ENCODE results near the gene TBR1.

Gene TBR1

DNA sequence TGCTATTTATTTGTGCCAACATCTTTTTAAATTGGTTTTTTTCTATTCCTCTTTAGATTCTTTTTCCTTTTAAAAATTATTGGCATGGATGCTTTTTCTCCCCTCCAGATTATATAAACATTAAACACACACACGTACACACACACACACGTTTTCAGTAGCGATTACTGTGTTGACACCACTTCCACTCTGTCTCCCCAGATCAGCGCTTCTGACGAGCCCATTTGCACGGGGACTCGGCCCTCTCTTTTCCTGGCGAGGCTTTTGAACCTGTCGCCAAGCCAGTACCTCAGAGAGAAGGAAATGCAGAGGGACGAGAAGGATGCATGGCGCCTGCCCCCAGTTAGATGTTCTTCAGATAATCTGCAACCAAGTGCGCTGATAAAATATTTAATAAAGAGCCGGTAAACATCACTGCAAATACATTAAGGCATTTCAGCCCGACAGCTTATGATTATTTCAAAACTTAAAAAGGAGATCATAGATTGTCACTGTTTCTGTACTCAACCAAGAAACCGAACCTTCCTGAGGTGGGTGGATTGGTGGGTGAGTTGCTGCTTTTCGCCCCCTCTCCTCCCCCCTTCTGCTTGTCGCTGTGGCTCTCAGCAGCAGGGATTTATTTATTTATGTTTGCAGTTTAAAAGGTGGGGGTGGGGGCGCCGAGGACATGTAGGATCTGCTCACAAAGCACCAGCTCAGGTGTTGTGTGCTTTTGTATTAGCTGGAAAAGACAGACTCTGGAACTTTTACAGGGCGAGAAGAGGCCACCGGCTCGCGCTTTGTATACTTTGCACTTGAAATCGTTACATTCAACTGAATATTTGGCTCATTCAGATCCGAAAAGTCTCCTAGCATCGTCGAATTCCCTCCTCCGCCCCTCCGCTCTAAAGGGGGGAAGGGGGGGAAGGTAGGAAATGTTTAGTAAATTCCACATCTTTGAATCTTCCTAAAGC is 787 bp upstream of the TBR1 start:
- DNase-seq: no peak

DNA sequence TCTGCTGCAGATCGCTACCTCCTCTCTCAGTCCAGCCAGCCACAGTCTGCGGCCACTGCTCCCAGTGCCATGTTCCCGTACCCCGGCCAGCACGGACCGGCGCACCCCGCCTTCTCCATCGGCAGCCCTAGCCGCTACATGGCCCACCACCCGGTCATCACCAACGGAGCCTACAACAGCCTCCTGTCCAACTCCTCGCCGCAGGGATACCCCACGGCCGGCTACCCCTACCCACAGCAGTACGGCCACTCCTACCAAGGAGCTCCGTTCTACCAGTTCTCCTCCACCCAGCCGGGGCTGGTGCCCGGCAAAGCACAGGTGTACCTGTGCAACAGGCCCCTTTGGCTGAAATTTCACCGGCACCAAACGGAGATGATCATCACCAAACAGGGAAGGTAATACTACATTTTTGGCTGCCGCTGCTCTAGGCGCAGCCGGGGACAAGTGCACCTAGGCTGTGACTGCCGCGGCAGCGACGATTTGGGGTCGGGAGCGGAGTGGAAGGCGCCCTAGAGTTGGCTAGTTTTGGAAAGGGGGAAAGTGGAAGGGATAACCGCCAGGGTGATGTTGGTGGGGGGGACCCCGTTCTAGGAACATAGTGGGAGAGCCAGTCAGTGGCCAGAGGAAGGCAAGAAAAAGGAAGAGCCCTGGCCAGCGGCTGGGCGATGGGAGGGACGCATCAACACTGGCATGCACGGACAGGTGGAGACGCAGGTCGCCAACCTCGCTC is 776 bp downstream of the TBR1 start:
- no peak for DNase-seq

DNA sequence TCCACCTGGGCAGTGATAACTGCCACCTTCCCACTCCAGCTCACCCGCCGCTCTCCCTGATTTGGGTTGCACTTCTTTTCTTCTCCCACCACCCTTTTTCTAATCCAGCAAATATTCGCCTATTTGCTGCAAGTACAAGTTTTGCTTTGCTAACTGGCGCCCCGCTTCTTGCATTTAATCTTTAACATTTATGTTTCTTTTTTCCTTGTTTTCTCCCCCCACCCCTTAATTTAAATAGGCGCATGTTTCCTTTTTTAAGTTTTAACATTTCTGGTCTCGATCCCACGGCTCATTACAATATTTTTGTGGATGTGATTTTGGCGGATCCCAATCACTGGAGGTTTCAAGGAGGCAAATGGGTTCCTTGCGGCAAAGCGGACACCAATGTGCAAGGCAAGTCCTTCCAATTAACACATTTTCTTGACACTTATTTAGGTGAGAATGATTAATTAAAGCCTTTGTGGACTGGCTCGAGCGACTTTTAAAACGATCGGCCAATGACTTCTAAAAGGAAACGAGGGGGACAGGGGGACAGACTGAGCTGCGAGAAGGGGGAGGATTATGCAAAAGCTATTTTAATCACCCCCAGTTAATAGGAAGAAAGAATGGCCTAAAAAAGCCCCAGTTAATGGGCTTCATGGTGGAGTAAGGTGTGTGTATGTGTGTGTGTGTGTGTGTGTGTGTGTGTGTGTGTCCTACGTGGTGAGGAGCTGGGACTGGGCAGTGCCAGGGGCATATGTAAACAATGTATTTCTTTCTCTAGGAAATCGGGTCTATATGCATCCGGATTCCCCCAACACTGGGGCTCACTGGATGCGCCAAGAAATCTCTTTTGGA is 1.6 kb downstream of the TBR1 start:
- no peak for DNase-seq

DNA sequence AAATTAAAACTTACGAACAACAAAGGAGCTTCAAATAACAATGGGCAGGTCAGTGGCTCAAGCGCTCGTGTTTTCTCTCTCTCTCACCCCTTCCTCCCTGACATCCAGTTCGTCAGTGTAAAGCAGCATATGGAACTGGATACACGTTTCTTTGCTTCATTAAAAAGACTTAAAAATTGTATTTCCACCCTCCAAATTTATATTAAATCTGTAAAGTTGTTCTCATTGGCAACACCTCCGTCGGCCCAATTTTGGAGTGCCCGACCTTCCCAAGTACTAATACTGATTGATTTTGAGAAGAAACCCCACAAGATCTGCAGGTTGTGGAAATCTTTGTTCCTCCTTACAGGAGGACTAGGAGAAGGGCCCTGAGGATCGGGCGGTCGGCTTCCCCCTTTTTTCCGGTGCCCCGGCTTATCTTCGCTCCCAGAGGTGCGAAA is 2.2 kb downstream of the TBR1 start:
- no peak for DNase-seq

DNA sequence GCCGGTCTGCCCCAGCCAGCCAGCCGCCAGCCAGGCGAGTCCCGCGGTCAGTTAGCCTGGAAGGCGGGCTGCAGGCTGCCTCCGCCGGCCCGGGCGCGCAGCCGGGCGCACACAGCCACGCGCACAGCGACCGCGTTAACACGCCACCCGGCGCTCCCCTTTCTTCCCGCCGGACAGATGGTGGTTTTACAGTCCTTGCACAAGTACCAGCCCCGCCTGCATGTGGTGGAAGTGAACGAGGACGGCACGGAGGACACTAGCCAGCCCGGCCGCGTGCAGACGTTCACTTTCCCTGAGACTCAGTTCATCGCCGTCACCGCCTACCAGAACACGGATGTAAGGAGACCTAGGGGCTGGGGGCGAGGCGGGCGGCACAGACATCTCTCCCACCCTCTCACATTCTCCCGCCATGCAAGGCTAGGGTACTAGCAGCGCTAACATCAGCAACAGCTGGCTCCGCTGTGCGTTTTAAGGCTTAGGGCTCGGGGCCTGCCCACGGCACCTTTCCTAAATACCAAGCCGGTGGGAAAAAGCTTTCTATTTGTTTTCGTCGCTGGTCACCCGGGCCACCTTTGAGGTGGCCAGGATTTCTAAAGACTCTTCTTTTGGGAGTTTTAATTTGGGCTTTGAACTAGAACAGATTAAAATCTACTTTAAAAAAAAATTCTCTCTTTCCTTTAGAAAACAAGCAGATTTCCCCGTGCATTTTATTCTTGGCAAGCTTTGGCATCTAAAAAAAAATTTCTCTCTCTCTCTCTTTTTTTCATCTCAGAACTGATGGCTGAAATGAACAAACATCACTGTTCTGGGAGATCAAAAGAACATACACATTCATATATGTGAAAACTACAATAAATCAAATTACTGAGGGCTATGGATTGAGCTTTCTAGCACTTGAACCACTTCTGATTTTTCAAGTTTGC is 2.9 kb downstream of the TBR1 start:
- no peak for DNase-seq

DNA sequence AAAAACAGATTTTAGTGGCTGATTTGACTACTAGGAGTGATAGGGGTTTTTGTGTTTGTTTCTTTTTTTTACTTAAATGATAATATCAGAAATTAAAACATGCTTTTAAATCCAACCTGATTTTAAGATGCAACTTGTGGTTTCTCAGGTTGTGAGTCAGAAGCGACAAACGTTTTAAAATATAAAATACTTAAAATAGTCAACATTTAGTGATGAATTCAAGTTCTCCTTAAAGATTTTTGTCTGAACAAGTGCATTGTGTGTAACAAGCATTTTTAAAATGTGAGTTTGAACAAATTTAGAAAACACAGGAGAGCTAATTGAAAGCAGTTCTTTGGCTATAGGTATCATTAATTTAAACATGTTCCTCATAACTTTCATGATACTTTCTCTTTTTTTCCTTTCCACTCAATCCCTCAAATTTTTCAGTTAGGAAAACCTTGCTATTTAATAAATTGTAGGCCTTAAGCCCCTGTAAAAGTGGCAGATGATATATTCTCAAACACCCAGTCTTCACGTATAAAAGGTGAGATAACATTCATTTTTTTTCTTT is 3.6 kb downstream of the TBR1 start:
- DNase-seq: no peak

DNA sequence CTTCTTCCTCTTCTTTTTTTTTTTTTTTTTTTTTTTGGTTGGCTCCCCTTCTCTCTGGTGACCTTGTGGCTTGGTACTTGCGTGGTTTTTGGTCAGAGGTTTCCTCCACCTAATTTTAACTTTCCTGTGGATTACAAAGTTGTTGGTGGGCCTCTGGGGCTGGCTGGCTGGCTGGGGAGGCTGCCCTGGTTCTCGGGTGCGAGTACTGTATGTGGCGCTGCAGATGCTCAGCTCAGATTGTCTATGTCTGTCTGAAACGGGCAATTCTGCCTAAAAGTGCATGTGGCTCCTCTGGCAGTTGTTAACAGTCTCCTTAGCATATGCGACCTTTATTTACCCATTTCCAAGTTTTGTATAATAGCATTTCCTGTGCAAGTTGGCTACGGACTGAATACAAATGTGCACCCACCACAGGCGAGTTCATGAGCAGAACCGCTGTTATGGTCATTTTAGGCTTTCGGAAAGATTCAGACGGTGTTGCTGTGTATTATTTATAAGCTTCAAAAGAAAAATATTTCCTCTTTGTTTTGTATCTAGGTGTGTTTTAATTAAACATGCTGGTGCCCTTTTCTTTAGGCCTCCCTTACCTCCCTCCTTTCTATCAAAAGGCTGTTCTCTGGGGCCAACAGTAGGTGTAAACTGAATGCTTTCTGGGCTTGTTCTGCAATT is 4.4 kb downstream of the TBR1 start:
- DNase-seq: no peak

DNA sequence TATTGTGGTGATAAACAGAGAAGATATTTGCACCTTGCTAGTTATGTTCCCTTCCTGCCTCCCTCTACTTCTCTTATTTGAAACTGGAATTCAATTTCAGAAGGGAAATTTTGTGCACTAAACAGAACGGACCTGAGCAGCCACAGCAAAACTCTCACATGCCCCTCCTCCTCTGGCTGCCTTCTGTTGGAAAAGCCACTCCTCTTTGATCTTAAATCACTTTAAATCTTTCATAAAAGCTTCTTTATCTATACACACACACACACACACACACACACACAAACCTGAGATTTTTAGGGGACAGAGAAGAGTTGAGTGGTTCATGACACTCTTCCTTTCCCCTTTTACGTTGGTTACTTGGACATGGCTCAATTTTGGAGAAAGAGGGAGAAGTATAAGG is 5.6 kb downstream of the TBR1 start:
- no peak for DNase-seq

DNA sequence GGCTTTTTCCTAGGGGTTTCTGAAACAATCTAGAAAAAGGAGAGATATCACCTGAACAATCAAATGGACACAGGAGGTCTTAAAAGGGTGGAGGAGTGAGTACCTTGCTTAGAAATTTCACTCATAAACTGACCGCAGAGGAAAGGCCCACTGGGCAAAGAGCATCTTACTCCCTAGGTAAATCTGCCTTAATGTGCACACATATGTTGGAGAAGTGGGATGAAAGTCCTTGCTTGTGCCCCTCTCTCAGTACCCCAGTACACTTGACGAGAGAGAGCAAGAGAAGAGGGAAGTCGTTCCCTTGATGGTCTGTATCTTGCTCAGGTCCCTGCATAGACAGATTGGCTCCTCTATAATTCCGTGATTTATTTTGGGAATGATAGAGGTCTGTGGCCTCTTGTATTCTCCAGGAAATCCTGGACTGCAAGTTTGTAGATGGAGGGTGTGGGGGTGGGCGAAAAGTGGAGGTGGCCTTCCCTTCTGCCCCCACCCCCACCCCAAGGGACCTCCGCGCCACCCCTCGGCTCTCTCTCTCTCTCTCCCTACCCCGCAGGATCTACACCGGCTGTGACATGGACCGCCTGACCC is 6.8 kb downstream of the TBR1 start:
- no peak for DNase-seq

DNA sequence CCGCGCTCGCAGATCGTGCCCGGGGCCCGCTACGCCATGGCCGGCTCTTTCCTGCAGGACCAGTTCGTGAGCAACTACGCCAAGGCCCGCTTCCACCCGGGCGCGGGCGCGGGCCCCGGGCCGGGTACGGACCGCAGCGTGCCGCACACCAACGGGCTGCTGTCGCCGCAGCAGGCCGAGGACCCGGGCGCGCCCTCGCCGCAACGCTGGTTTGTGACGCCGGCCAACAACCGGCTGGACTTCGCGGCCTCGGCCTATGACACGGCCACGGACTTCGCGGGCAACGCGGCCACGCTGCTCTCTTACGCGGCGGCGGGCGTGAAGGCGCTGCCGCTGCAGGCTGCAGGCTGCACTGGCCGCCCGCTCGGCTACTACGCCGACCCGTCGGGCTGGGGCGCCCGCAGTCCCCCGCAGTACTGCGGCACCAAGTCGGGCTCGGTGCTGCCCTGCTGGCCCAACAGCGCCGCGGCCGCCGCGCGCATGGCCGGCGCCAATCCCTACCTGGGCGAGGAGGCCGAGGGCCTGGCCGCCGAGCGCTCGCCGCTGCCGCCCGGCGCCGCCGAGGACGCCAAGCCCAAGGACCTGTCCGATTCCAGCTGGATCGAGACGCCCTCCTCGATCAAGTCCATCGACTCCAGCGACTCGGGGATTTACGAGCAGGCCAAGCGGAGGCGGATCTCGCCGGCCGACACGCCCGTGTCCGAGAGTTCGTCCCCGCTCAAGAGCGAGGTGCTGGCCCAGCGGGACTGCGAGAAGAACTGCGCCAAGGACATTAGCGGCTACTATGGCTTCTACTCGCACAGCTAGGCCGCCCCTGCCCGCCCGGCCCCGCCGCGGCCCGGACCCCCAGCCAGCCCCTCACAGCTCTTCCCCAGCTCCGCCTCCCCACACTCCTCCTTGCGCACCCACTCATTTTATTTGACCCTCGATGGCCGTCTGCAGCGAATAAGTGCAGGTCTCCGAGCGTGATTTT is 7.6 kb downstream of the TBR1 start:
- no peak for DNase-seq

DNA sequence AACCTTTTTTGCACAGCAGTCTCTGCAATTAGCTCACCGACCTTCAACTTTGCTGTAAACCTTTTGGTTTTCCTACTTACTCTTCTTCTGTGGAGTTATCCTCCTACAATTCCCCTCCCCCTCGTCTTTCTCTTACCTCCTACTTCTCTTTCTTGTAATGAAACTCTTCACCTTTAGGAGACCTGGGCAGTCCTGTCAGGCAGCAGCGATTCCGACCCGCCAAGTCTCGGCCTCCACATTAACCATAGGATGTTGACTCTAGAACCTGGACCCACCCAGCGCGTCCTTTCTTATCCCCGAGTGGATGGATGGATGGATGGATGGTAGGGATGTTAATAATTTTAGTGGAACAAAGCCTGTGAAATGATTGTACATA is 8.3 kb downstream of the TBR1 start:
- no peak for DNase-seq

DNA sequence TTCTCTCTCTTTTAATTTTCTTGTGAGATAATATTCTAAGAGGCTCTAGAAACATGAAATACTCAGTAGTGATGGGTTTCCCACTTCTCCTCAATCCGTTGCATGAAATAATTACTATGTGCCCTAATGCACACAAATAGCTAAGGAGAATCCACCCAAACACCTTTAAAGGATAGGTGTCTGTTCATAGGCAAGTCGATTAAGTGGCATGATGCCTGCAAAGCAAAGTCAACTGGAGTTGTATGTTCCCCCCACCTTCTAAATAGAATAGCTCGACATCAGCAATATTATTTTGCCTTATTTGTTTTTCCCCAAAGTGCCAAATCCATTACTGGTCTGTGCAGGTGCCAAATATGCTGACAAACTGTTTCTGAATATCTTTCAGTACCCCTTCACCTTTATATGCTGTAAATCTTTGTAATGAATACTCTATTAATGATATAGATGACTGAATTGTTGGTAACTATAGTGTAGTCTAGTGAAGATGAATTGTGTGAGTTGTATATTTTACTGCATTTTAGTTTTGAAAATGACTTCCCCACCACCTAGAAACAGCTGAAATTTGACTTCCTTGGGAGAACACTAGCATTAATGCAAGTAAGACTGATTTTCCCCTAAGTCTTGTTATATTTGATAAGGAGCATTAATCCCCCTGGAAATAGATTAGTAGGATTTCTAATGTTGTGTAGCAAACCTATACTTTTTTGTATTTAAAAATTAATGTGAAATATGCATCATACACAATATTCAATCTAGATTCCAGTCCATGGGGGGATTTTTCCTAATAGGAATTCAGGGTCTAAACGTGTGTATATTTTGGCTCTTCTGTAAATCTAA is 9.0 kb downstream of the TBR1 start:
- no peak for DNase-seq

DNA sequence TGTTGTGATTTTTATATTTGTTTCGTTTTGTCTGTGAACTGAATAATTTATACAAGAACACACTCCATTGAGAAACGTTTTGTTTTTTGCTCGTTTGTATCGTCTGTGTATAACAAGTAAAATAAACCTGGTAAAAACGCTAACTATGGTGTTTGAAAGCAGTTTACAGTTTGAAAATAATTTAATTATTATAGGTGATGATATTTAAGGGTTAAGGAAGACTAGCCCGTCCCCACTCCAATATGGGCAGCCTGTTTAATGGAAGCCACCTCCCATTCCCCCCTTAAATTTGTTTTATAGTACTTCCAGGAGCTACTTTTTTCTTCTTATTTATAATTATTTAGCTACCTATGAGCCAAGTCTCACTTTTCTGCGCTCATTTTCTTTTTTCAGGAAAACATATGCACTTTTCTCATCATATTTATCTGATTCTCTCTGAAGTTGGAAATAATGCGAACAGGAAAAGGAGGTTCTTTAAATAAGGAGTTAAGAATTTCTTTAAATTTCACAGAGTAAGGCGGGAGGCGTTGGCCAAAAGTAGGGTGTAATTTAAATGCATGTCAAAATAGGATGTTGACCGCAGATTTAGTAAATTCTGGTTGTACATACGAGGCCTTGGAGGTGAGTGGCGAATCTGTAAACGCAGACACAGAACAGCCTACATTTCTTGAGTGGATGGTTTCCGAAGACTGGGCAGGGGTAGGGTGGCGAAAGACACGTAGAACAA is 9.8 kb downstream of the TBR1 start:
- DNase-seq: no peak

DNA sequence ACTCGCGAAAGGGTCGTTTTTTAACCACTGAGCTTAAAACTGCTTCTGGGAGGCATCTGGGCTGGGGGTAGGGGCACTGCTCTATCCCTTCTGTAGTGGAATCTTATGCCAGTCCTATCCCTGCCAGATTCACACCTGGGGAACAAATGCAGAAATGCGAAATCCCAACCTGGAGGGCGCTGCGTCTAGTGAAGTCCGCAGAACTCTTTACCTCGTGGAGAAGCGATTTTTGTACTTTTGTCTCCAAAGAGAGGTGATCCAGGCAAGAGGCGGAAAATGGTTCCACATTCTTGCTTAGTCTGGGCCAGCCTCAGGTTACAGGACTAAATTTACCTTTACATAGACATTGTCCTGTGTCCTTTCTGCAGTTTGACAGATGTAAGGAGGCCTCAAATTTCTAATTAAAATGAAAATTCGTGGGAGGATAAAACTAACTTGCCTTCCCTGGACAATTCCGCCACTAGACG is 10.4 kb downstream of the TBR1 start:
- no peak for DNase-seq

DNA sequence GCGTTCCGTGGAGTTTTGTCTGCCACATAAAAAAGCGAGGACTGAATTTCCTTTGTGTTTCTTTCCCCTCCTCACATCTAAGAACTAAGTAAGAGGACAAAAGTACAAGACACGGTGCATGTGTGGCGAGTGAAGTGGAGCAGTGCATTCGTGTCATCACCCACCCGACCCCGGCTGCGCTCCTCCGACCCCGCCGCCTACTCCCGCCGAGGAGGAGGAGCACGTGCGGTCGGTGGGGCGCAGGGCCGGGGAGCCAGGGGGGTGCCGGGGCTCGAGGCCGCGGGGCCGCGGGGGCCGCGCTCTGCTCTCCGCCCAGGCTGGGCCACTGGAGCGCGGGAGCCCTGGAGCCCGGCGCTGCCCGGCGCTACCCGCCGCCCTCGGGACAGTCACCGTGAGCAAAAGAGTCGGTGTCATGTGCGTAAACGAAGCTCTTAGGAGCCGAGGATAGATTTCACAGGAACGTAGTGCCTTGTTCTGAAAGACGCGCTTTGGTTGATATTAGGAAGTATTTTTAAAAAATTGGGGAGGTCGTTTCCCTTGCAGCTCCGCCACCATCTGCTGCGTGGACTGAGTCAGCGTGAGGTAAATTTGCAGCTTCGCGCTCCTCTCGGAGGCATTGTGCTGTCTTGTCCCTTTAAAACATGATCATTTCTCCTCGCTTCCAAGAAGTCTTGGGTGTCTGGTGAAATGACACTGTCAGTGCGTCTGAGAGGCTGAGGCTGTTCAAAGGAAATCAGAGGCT is 11.0 kb downstream of the TBR1 start:
- no peak for DNase-seq

DNA sequence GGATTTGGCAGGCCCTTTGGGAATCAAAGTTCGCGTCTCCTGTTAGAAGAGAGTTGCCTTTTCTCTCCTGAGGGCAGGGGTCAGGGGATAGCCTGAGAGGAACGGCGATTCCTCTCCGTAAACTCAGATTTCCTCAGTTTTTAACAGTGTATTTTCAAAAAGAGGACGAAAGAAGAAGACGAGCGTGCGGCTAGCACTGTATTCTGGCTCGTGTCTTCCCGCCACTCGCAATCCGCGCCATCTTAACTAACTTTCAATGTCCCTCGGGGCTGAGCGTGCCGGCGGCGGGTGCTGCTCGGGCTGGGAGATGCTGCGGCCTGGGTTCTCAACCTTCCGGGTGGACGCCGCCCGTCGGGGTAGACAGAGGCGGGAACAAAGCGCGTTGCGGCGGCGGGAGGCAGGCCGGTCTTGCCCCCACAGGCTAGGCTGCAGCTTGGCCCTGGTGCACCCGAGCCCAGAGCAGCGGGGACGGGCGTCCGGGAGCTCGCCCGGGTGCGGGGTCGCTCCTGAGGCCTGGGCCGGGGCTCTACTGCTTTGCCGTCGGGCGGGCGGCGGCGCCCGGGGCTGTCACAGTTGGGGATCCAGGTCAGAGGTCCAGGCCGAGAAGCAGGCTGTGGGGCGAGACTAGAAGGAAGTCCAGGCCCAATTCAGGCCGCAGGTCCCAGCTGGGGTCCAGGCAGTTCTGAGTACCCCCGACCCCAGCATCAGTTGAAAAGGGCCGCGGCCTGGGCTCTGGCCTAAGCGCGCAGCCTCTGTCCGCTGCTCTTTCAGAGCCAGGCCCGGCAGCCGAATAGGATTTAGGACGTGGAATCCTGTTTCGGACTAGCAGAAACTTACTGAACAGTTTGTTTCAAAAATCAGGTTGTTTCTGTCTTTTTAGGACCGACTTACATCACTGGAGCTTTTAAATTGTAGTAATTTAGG is 11.8 kb downstream of the TBR1 start:
- DNase-seq: no peak

All from SW 1271 (cell line).